COLO668 (cell line): Measurements from ENCODE around the gene CHST4.
"Not testable (repeated sequence)": the region's sequence is repeated elsewhere in the genome, so short reads cannot be mapped to it uniquely, and the experiment has no call there.

Experiments
- DNase-seq: peaks from one replicate; lab custom pipeline; 2025; ENCODE audit not compliant: unreplicated experiment; lab: John Stamatoyannopoulos, UW

The CHST4 gene

DNA sequence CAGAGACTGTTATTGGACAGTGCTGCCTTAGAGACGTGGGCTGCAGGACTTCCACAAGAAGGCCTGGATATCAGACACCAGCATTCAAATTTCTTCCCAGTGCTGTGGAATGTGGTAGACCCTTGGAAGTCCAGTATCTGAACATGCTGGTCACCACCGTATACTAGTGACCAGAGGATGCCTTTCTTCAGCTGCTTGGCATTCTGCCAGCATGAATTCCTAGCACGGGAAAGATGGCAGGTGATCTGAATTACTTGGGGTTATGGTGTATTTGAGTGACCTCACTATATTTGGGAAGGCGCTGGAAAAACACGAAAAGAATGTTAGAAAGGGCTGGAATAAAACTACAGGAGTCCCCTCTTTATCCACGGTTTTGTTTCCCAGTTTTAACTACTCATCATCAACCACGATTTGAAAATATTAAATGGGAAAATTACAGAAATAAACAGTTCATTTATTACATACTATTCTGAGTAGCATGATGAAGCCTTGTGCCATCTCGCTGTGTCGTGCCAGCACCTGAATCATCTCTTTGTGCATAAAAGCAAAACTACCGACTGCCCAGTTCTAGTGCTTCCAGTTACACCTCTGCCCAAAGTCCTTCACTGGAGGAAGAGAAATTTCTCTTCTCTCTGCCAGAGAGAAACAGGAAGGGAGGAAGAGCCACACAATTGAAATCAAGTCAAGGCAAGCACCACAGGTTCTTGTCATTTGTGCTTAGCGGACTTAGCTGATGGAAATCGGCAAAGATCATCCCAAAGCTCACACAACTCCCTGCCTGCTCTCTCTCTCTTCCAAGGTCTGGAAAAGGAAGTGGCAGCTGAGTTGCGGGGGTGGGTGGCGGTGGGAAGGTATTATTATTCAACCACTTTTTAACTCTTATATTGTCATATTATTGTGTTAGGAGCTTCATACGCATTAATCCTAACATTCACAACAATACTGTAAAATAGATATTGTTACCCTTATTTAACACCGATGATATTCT is 1.4 kb upstream of the CHST4 start:
- no peak for DNase-seq

DNA sequence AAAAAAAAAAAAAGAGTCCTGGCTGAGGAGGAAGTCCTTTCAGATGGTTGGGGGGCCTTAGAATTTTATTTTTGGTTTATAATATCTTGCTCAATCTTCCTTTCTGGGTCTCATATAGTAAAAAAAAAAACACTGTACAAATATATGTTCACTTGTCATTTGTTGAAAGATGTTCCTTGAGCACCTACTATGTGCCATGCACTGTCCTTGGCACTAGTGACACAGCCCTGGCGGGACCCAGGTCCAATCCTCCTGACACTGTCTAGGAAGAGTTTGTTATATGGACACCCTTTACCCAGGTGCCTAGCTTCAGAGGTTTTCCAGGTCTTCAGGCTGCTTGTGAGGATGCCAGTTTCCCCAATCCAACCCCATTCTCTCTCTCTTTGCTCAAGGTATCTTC is 2.0 kb downstream of the CHST4 start:
- no peak for DNase-seq

DNA sequence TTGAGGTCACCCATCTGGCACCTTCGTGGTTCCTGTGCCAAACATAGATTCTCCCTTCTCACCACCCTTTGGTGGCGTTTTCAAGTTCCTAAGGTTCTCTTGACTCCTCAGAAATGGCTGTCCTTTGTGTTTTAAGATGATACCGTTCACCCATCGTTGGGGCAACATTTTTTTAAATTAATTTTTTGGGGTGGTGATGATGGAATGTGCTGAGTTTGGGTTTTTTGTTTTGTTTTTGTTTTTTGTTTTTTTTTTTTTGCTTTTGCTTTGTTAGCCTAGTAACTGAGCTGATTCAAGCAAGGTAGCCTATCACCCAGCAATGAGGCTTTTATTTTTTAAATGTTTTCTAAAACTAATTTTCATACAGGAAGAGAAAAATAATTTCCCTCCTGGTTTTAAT is 2.6 kb downstream of the CHST4 start:
- no peak for DNase-seq

DNA sequence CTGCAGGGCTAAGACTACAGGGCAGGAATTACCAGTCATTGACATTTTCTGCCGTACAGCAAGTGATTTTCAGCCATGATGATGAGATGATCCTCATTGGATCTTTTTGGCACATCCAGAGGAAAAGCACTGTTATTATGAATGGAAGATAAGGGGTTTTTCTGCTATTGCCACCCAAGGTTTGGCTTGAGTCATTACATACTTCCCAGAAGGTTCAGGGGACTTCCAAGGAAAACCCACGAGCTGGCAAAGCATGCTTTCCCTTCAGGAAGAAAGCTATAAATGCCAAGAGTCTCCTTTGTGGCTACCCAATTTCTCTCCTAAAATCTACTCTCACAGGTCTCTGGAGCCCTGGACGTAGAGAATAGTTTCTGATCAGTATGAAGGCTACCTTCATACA is 6.1 kb downstream of the CHST4 start:
- no peak for DNase-seq

DNA sequence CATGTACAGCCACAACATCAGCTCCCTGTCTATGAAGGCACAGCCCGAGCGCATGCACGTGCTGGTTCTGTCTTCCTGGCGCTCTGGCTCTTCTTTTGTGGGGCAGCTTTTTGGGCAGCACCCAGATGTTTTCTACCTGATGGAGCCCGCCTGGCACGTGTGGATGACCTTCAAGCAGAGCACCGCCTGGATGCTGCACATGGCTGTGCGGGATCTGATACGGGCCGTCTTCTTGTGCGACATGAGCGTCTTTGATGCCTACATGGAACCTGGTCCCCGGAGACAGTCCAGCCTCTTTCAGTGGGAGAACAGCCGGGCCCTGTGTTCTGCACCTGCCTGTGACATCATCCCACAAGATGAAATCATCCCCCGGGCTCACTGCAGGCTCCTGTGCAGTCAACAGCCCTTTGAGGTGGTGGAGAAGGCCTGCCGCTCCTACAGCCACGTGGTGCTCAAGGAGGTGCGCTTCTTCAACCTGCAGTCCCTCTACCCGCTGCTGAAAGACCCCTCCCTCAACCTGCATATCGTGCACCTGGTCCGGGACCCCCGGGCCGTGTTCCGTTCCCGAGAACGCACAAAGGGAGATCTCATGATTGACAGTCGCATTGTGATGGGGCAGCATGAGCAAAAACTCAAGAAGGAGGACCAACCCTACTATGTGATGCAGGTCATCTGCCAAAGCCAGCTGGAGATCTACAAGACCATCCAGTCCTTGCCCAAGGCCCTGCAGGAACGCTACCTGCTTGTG is 10.7 kb downstream of the CHST4 start:
- peak; percentile 14 for DNase-seq

DNA sequence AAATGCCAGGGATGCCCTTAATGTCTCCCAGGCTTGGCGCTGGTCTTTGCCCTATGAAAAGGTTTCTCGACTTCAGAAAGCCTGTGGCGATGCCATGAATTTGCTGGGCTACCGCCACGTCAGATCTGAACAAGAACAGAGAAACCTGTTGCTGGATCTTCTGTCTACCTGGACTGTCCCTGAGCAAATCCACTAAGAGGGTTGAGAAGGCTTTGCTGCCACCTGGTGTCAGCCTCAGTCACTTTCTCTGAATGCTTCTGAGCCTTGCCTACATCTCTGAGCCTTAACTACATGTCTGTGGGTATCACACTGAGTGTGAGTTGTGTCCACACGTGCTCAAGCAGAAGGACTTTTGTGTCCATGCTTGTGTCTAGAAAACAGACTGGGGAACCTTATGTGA is 11.4 kb downstream of the CHST4 start:
- peak; percentile 51 for DNase-seq

DNA sequence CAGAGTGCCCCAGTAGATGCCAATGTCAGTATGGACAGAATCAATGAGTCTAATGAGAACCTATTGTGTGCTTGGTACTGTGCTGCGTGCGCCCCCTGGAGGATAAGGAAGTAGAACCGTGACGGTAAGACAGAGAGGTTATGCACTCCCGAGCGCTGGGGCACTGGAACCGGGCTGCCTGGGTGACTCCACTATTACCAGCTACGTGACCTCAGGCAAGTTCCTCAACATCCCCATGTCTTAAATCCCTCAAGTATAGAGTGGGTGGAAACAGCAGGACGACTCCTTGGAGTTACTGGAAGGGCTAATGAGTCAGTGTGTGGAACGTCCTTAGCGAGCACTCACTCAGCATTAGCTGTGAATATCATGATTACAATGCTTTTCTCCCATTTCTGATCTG is 16.2 kb downstream of the CHST4 start:
- peak; percentile 20 for DNase-seq

DNA sequence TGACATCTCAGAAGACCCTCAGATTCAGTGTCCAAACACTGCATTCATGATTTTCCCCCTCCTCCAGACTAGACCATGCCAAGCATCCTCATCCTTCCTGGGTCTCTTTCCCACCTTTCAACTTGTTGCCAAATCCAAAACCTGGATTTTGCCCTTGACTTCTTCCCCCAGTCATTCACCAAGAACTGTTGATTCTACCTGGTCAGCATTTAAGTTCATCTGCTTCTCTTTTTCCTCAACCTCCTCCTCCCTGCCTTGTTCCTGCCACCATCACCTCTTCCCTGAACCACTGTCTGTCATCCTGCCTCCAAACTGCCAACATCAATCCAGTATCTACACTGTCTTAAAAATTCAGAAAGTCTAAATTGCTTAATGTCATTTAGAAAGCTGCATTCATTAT is 20.9 kb downstream of the CHST4 start:
- DNase-seq, result no peak

DNA sequence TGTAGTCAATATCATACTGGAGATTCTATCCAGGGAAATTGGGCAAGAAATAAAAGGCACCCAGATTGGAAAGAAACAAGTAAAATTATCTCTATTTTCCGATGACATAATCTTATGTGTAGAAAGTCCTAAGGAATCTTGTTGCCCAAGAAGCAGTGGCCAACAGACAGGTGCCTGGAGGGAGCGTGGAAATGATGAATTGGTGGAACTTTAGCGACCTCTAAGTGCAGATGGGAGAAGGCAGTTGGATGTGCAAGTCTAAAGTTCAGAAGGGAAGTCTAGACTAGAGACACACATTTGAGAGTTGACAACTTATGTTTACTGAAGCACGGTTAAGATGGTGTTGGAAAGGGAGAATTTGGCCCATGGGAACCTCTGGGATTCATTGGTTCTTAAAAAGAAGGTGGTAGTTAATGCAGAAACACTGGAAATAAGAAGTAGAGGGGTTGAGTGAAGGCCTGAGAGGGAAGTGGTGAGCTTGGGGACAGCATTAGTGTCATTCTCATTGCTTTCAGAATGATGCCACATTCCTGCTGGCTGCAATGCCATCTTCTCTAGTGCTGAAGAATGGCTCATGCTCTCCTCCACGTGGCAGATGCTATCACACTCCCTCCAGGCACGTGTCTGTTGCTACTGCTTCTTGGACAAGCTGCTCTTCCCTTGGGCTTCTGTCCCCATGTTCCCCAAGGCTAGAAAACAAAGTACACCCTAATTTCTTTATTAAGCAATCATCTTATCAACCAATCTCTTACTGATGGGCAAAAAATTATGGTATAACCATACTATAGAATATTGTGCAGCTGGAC is 26.7 kb downstream of the CHST4 start:
- DNase-seq, result no peak

DNA sequence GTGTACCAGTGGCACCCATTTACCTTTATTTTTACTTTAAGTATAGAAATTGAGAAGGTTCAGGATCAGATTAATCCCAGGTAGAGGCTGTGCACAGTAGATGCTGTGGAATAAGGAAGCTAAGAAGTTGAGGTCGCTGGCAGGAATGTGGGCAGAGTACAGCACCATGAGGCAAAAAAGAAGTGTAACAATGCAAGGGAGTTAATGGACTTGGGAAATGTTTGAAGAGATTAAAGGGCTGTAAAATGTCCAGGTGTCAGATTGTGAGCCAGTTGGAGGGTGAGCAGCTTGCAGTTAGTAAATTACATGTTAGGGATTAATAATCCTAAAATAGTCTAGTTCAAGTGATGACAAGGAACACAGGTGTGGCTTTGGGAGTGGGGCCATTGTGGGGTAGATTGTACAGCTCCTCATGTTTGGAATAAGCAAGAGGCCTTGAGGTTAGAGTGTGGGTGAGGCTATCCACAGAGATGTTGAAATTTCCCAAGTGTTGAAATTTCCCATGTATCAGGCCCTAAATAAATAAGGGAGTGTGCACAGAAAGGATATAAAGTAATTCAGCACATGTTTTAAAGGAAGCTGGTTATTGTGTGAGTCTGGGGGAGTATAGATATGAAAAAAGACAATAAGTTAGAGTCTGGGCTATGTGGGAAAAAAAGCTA is 29.1 kb downstream of the CHST4 start:
- no peak for DNase-seq

DNA sequence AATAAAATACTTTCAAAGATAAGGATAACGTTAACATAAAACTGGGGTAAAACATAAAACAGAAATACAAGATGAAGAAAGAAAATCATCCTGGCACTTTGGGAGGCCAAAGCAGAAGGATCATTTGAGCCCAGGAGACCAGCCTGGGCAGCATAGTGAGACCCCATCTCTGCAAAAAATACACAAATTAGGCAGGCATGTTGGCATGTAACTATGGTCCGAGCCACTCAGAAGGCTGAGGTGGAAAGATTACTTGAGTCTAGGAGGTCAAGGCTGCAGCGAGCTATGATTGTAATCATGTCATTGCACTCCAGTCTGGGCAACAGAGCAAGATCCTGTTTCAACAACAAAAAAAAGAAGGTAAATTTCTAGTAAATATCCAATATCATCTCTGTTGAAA is 31.1 kb downstream of the CHST4 start:
- DNase-seq, result no peak

DNA sequence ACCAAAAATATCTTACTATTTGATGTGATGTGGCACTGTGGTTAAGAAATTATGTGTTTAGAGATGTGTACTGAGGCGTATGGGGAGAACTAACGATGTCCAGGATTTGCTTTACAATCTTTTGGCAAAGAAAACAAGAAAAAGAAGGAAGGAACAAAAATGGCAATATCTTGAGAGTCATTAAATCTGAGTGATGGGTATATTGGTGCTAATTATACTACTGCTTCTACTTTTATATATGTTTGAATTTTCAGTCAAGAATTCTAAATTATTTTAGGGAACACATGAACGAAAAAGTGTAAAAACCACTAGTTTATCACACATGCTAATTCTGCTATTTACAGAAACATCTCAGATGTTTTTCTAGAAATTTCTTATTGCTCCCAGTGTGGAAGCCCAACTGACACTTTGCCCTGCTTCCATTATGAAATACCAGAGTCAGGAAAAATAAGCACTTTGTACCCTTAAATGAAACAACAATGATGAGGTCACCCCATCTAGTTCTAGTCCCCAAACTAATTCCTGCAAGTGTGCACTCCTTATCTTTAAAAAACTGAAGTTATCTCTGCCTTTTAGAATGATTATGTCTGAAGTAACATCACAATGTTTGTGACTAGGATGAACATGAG is 31.8 kb downstream of the CHST4 start:
- DNase-seq, result no peak

DNA sequence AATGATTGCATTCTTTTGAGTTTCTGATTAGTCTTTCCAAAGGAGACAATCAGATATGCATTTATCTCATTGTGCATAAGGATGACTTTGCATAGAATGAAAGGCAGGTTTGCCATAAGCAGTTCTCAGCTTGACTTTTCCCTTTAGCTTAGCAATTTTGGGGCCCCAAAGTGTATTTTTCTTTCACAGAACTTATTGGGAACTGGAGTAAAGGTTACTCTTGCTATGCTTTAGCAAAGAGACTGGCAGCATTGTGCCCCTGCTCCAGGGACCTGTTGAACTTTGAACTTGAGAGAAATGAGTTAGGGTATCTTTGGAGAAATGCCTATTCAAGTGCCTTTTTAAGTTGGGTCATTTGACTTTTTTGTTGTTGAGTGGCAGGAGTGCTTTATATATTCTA is 33.6 kb downstream of the CHST4 start:
- DNase-seq, result no peak

DNA sequence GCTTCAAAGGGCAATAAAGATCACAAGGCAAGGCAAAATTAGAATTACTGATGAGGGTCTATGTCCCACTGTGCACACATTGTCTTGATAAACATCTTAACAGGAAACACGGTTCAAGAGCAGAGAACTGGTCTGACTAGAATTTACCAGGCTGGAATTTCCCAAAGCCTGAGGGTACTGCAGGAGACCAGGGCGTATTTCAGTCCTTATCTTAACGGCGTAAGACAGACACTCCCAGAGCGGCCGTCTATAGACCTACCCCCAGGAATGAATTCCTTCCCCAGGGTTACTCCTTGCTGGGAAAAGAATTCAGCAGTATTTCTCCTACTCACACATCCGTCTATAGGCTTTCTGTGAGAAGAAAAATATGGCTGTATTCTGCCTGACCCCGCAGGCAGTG is 35.7 kb downstream of the CHST4 start:
- DNase-seq, result not testable (repeated sequence)

DNA sequence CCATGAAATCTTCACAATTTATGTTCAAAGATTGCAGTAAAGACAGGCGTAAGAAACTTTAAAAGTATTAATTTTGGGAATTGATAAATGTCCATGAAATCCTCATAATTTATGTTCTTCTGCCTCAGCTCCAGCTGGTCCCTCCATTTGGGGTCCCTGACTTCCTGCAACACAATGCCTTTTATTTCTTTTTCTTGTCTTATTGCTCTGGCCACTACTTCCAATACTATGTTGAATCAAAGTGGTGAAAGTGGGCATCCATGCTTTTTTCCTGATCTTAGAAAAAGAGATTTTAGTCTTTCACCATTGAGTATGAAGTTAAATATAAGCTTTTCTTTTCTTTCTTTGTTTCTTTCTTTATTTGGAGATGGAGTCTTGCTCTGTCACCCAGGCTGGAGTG is 36.3 kb downstream of the CHST4 start:
- DNase-seq, result no peak

DNA sequence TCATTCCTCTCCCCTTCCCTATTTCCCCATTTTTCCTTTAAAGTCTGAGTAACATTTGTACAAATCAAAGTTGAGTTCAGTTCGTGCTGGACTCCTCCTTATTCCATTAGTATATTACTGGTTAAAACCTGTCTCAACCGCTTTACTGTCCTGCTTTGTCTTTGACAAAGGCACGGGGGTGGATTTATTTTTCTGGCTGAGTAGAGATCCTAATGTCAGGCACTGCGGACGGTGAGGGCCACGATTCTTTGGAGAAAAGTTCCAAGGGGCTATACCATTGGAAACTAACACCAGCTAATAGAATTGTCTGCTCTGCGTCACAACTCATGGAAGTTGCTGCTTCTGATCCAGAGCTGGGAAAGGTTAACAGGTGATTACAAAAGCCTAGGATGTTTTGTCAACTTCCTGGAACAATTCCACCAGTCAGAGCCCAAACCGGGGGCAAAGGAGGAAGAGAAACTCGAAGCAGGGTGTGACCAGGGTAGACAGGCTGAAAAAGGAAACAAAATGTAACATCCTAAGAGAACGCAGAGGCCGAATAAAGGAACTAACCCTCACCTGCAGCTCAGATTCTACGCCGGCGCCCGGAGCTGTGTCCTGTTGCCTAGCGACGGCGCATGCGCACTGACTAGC is 38.2 kb downstream of the CHST4 start:
- DNase-seq, result no peak

DNA sequence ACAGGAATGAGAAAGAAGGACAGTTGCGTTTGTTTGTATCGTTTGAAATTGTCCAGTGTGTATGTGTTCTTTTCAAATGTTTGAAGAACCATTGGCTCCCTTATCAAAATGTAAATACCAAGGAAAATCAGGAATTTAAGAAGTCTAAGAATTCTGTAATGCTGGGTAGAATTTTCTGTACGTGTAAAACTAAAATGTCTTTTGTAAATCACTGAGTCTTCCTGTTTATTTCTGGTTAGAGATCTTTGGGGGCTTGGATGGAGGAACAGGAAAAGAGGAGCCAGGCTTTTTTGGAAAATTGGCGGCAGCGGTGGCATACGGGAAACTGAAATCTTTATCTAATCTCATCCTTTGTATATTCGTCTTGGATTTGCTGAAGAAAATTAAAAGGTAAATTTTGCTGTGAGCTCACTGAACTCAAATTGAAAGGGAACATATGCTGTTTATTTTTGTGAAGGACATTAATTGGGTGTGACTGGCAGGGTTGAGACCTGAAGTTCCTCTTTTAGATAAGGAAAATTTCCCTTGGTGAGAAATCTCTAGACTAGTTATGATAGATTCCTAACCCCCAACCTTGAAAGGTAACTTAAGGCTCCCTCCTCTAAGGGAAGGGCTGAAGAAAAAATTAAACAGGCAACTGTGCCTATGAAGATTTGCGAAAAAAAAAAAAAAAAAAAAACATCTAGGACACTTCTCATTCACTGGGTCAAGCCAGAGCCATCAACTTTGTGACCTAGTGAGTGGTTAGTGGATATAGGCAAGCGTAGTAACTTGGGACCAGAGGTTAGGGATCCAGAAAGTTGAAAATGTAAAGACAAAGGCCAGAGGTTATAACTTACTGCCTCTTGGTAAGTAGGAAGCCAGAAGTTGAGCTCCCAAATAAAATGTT is 39.8 kb downstream of the CHST4 start:
- DNase-seq, result no peak

DNA sequence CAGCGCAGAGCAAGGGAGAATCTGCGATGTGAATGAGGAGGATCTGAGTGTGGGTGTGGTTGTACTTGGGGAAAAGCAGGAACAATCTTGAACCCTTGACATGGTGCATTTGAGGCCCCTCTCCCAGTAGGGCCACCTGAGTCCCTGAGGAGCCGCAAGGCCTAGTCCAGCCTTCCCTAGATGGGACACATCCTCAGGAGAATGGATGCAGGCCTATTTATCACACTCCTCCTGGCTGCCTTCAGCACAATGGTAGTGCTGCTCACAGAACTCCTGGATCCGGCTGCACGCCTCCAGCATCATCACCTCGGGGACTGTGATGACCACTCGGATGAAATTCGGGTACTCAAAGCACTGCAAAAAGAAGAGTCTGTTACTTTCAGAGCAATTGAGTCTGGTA is 41.7 kb downstream of the CHST4 start:
- DNase-seq, result no peak

DNA sequence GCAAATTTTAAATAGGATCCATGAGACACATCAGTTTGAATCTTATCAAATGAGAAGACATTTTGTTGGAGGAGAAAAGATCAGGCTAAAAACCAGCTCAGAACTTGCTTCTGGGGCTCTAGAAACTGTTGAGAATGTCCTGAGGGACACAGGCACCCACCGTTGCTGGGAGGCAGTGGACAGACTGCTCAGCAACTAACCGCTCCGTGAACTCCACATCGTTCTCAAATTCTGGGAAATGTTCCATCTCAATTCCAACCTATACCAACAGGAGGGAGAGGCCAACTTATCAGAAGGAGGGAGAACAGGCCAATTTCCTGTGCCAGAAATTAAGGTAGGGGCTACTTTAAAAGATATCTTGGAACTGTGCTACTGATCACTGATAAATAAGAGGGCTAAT is 42.3 kb downstream of the CHST4 start:
- no peak for DNase-seq
